Central memory CD4-positive, alpha-beta T cell (primary cell): ENCODE measurements around the gene TBC1D21.

Experiments used
- DNase-seq: peaks from one replicate; pipeline ENCODE4 v3.0.0; 2022

The TBC1D21 gene

GRCh38 chr15:73889053-73889761 is 15.8 kb downstream of the TBC1D21 start:
- no peak for DNase-seq

- no peak for DNase-seq
Observed at GRCh38 chr15:73889762-73890124, 16.4 kb downstream of the TBC1D21 start.

DNA sequence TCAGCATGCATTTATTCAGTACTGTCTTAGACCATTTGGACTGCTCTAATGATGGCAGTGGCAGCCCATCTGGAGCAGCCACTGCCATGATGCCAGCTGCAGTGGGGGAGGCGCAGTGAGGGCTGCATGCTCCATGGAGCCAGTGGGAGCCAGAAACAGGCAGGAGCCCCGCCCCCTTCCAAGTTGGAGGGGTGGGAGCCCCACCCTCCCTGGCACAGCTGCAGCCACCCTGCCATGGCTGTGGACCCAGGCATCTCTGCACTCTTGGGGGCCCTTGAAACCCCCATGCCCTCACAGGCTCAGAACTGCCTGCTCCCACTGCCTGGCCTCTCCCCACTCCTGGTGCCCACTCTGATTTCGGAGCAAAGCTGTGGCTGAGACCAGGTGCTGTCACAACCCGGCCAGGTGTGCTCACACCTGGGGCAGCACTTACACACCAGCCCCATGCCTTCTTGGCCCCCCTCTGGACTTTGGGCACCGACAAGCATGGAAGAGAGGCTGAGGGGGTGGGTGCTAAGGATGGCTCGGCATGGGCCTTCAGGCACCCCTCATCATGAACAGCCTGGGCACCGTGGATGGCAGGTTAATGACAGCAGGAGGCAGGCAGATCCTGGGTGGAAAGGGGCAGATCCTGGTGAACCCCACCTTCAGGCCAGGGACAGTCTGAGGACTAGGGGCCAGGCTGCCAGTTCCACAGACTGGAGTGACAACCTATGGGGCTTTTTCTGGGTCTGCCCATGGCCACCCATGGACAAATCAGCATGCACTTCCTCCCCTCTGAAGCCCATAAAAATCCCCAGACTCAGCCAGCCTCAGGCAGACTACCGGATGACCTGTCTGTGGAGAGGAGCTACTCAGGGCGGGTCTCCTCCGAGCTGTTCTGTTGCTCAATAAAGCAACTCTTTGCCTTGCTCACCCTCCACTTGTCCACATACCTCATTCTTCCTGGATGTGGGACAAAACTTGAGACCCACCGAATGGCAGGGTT is 18.3 kb downstream of the TBC1D21 start:
- no peak for DNase-seq

GRCh38 chr15:73892446-73893226 is 19.3 kb downstream of the TBC1D21 start:
- DNase-seq: no peak

DNA sequence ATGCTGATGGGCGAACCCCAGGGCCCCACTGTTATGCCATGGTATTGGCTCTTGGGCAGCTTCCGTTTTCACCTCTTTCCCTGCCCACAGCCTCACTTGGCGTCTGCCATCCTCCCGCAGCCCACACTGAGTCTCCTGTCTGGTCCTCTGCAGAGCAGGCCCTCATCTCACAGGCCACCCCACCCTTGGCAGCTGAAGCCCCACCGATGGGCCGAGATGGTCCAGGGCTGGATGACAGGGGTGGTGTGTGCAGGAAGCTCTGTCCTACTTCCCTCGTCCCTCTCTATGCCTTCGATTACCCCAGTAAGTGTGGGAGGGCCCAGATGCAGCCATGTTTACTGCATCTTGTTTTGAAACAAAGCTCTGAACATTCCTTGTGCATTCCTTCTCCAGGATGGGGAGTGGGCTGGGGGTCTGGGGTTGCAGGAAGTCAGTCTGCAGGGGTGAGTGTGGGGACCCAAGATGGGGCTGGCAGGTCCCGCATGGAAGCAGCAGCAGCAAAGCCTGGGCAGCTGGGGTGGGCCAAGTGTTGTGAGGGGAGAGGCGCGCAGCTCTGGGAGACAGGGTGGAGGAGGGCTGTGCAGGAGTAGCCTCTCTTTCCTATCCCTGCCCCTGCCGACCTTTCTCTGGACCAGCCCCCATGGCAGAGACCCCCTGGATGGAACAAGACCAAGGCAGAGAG is 20.9 kb downstream of the TBC1D21 start:
- DNase-seq: no peak

- peak; percentile 45 for DNase-seq
Observed at GRCh38 chr15:73897441-73898261, 24.3 kb downstream of the TBC1D21 start.

GRCh38 chr15:73899197-73900094 is 26.1 kb downstream of the TBC1D21 start:
- DNase-seq: no peak

- DNase-seq: no peak
Observed at GRCh38 chr15:73900095-73900712, 26.8 kb downstream of the TBC1D21 start.

DNA sequence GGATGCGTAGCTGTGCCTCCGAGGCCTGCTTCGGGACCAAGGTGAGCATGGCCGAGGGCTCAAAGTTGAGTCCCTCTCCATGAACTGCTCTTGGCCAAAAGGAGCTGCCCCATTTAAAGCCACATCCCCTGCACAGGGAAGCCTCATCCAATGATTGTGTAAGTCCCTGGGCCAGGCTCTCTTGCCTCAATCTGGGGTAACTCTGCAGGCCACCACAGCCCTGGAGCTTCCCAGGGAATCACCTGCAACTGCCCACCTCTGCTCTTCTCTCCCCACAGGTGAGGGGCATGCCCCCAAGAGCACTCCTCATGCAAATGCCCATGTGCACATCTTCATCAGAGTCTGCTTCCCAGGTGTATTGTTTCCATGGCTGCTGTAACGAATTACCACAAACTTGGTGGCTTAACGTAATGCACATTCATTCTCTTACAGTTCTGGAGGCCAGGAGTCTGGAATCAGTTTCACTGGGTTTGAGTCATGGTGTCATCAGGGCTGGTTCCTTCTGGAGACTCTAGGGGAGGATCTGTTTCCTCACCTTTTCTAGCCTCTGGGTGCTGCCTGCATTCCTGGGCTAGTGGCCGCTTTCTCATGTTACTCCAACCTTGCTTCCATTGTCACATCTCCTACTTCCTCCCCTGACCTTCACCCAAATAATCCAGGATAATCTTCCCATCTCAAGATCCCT is 27.9 kb downstream of the TBC1D21 start:
- DNase-seq: no peak

GRCh38 chr15:73902121-73903020 is 29.0 kb downstream of the TBC1D21 start:
- DNase-seq: no peak

- no peak for DNase-seq
Observed at GRCh38 chr15:73904026-73904815, 30.9 kb downstream of the TBC1D21 start.

DNA sequence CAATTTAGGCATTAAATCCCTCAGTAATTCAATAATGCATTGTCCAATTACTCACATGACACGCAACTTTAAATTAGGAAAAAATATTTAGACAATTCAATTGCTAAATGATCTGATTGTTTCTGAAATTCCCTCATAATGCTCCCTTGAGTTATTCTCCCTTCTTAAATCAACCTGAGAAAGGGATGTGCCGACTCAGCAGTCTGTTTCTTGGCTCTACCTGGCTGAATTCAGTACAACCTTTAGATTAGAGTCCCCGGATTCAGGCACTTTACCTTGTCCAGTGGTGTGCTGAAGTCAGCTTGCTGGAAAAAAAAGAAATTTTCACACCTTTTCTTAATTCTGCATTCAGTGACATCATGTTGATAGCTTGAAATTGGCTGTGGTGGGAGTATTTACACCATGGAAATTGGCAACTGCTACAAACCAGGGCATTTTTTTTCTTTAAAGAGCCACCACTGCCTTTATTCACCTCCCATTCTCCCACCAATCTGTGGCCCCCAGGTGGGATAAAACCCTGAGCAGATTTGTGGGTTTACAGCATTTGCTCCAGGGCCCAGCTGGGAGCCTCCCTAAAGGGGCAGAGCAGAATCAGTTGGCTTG is 32.0 kb downstream of the TBC1D21 start:
- DNase-seq: no peak

DNA sequence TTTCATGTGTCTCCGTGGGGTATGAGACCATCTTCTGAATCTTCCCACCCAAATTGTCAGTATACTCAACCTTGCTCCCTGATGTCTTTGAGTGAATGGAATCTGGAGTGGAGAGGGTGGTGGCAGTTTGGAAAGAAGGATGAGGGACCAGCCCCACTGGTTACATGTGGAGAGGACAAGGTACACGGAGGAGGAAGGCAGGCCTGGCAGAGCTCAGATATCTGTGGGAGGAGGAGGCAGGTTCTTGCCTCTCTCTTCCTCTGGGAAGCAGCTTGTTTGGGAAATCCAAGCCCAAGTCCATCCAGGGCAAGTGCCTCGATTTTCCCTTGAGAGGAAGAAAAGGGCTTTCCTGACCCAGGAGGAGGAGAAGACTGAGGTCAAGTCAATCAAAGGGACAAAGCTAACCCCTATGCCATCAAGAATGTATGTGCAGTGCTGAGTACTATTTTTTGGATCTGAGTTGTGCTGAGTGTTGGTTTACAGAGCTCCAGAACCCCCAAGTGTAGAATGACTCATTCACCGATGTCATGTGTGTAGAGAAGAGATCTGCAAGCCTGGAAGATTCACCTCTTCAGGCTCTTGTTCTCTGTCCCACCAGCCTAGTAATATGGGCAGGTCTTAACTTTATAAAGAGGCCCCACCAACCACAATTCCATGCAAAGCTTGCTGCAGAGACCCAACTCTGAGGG is 33.1 kb downstream of the TBC1D21 start:
- DNase-seq: no peak

DNA sequence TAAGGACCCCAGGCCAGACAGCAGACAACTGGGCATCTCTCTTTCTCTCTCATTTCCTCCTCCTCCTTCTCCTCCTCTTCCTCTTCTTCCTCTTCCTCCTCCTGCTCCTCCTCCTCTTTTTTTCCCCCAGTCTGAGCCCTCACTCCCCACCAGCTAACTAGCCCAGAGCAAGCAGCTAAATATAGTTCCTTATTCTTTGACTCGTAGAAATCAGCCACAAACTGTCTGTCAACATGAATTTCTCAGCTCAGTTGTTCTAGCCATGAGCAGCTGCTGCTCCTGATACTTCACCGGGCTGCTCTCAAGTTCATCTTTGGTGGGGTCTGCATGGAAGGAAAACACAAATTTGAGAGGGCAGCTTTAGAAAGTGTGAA is 33.7 kb downstream of the TBC1D21 start:
- no peak for DNase-seq

DNA sequence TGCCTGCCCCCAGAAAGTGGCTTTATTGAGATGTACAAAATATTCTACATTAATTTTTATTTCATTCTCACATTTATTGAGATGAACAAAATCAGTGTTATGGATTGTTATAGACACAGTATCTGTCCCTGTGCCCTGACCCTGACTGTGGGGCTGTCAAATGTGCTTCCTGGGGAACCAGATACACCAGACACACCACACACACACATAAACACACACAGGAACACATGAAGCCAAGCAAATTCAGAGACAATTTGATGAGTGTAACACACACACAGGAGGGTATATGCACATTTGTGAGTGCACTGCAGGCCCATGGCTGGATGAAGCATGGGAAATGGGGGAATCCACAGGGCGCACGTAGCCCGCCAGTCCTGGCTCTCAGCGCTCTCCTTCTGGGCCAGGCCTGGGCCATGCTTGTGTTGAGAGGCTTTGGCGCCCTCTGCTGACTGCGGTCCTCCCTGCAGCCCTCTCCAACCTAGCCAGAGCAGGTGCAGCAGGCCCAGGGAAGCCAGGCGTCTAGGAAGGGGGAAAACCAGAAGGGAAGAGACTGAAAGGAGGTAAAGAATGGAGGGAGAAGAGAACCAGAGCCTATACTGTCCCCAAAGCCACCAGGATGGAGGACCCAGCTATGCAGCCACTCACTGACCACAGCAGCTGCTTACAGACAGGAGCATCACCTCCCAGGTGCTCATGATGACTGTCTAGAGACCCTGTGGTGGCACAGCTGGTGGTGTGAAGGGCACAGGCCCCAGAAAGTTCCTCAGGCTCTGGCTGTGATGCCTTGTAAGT is 34.9 kb downstream of the TBC1D21 start:
- DNase-seq: peak; percentile 58

- no peak for DNase-seq
Observed at GRCh38 chr15:73908822-73909122, 35.4 kb downstream of the TBC1D21 start.
